Thoracic aorta (tissue), 2 donors: ENCODE measurements around the gene FNTB. TPM values are rescaled to one million over a fixed set of nuclear protein-coding genes. Genes with fewer than 3 reads are reported as not detected.

Experiments used
- ATAC-seq: fragments of 150-250 bp; one replicate; pipeline ENCODE4 v1.8.0; 2017; ENCODE audit warnings: low read depth; ENCODE audit not compliant: insufficient number of reproducible peaks, low FRiP score
- DNase-seq: peaks from one replicate; pipeline ENCODE4 v3.0.0-alpha.2; 2020; ENCODE audit warnings: low spot score
- H3K27ac ChIP-seq, 2 donors: fragments of 200-600 bp; sonication (generic); 1 replicate in 1 of 2; 2 replicates in 1 of 2; pipeline ENCODE4 v1.5.1; 2016; ENCODE audit warnings: mild to moderate bottlenecking in 2 of 2, moderate library complexity in 2 of 2
- H3K27me3 ChIP-seq: fragments of 200-600 bp; sonication (generic); replicated peaks from 2 replicates; pipeline ENCODE4 v1.6.0; 2016; ENCODE audit warnings: mild to moderate bottlenecking; ENCODE audit not compliant: insufficient read depth
- H3K36me3 ChIP-seq: fragments of 200-600 bp; sonication (generic); one replicate; pipeline ENCODE4 v1.5.1; 2016
- H3K4me1 ChIP-seq, 2 donors: fragments of 200-600 bp; sonication (generic); 1 replicate in 1 of 2; 2 replicates in 1 of 2; pipeline versions ENCODE4 v1.5.1 to v1.6.0; 2016; ENCODE audit warnings: low read depth in 2 of 2, mild to moderate bottlenecking in 1 of 2; ENCODE audit not compliant: control insufficient read depth in 1 of 2
- H3K4me3 ChIP-seq: fragments of 200-600 bp; sonication (generic); 2 replicates; pipeline ENCODE4 v1.5.1; 2016; ENCODE audit warnings: mild to moderate bottlenecking
- H3K9me3 ChIP-seq: fragments of 200-600 bp; sonication (generic); 2 replicates; pipeline ENCODE4 v1.5.1; 2016
- total RNA-seq, 2 donors: library from RNA; depleted of rRNA; stranded (reverse); fragments of >200 nt; gene quantifications; one replicate each; pipeline versions ENCODE4 v1.1.0 to v1.2.3, GENCODE V29; 2016
- TF ChIP-seq, protein P1 (sequence below): fragments of 200-600 bp; sonication (generic); IDR thresholded peaks from one replicate; pipeline ENCODE4 v1.5.1; 2019; ENCODE audit warnings: antibody characterized with exemption

FNTB gene
- total RNA-seq, 2 donors from 2014 or later: 6.8 to 18.3 TPM

DNA sequence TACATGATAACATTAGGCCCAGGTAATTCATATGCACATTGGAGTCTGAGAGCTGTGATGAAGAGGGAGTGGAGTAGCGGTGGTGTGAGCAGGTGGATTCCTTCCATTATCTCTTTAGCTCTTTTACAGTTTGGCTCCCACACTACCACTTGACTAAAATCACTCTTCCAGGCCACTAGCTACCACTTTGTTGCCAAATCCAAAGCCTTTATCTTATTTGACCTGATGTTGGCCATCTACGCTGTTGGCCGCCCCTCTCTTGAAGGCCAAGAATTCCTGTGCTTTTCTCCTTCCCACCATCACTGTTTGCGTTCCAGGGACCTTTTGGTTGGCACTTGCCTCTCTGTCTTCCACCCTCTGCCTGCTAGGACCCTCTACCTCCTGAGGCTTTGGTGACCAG is 119.6 kb downstream of the FNTB start:
- Histone ChIP-seq H3K4me3 (no peak overlapping the region), H3K36me3 (no peaks in the 10 kb centered on the region), H3K27me3 (no peaks in the 10 kb centered on the region), H3K27ac (no peak overlapping the region), H3K9me3 (no peaks in the 10 kb centered on the region), H3K4me1 (peaks cover under 1 to 6% of the 10 kb centered on the region in 2 donors)
- DNase-seq: no peak
- TF ChIP-seq, protein P1, sequence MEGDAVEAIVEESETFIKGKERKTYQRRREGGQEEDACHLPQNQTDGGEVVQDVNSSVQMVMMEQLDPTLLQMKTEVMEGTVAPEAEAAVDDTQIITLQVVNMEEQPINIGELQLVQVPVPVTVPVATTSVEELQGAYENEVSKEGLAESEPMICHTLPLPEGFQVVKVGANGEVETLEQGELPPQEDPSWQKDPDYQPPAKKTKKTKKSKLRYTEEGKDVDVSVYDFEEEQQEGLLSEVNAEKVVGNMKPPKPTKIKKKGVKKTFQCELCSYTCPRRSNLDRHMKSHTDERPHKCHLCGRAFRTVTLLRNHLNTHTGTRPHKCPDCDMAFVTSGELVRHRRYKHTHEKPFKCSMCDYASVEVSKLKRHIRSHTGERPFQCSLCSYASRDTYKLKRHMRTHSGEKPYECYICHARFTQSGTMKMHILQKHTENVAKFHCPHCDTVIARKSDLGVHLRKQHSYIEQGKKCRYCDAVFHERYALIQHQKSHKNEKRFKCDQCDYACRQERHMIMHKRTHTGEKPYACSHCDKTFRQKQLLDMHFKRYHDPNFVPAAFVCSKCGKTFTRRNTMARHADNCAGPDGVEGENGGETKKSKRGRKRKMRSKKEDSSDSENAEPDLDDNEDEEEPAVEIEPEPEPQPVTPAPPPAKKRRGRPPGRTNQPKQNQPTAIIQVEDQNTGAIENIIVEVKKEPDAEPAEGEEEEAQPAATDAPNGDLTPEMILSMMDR: no peak
- ATAC-seq: no peak

- no peaks in the 10 kb centered on the region for H3K27me3 ChIP-seq
- ATAC-seq: no peak
- no peak for DNase-seq
Observed at GRCh38 chr14:65106736-65107135, 120.0 kb downstream of the FNTB start.

GRCh38 chr14:65107200-65107599 is 120.5 kb downstream of the FNTB start:
- DNase-seq (no peak), ATAC-seq (no peak)

More at GRCh38 chr14:65106736-65107135, 120.0 kb downstream of the FNTB start:
- TF ChIP-seq, protein P1: no peak
- H3K9me3 ChIP-seq: no peaks in the 10 kb centered on the region
- no peak overlapping the region for H3K4me3 ChIP-seq
- H3K36me3 ChIP-seq: no peaks in the 10 kb centered on the region
- H3K4me1 ChIP-seq: peaks cover 0 to 6% of the 10 kb centered on the region in 2 donors
- H3K27ac ChIP-seq: no peak overlapping the region

DNA sequence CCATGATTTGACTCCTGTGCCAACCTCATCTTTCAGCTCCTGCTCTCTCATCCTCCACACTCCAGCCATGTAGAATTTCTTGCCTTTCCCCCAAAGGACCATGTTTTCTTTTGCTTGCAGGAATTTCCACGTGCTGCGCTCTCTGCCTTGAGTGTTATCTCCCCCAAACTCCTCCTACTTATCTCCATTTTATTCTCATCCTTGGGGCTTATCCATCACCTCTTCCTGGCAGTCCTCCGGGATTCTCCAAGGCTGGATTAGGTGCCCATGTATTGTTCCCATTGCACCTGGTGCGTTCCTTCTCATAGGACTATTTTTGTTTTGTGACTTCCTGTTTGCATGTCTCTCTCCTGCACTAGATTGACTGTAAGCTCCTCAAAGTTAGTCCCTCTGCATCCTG is 122.7 kb downstream of the FNTB start:
- Histone ChIP-seq H3K4me3 (no peak overlapping the region), H3K27ac (no peak overlapping the region), H3K27me3 (no peaks in the 10 kb centered on the region), H3K4me1 (no peaks in the 10 kb centered on the region), H3K36me3 (no peaks in the 10 kb centered on the region), H3K9me3 (no peaks in the 10 kb centered on the region)
- ATAC-seq (no peak), DNase-seq (no peak)
- TF ChIP-seq, protein P1: no peak

More at GRCh38 chr14:65107200-65107599, 120.5 kb downstream of the FNTB start:
- TF ChIP-seq, protein P1: no peak
- Histone ChIP-seq H3K36me3 (no peaks in the 10 kb centered on the region), H3K9me3 (no peaks in the 10 kb centered on the region), H3K4me1 (peaks cover 0 to 6% of the 10 kb centered on the region in 2 donors), H3K4me3 (no peak overlapping the region), H3K27me3 (no peaks in the 10 kb centered on the region), H3K27ac (no peak overlapping the region)

DNA sequence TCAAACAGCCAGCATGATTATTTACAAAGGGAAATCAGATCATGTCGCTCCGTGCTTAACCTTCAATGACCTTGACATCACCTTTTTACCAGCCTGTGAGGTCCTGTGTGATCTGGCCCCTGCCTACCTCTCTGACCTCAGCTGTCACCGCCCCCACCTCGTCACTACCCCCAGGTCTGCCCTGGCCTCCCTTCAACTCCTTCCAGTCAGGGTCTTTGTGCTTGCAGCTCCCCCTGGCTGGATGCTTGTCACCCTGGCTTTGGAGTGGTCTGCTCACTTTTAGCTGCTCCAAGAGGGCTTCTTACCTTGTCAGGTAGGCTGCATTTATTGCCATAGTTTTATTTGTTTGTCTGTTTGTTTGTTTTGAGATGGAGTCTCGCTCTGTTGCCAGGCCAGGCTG is 123.8 kb downstream of the FNTB start:
- no peak for ATAC-seq
- Histone ChIP-seq H3K9me3 (no peaks in the 10 kb centered on the region), H3K4me1 (no peaks in the 10 kb centered on the region), H3K36me3 (no peaks in the 10 kb centered on the region), H3K27me3 (no peaks in the 10 kb centered on the region), H3K27ac (no peak overlapping the region), H3K4me3 (no peak overlapping the region)
- TF ChIP-seq, protein P1: no peak
- DNase-seq: no peak

Other genes with a start within 250 kb of the FNTB start
- gene SPTB, start 107.0 kb upstream of the FNTB start, total RNA-seq: 1 to 10 TPM; 5.6 to 9.9 TPM
- 100 to 1,000 TPM; 115 to 128 TPM for gene CHURC1, start 72.4 kb upstream of the FNTB start, total RNA-seq
- gene GPX2, start 44.1 kb upstream of the FNTB start, total RNA-seq: 1 to 10 TPM in 1 of 2 donors, not detected in 1; 5.0 TPM
- gene RAB15, start 14.6 kb upstream of the FNTB start, total RNA-seq: 1 to 10 TPM; 3.2 to 7.8 TPM
- gene MAX, start 115.6 kb downstream of the FNTB start, total RNA-seq: 10 to 100 TPM; 33.2 to 52.8 TPM